DOHH2 (cell line): ENCODE measurements around the gene GAS7.

Source experiments
- H3F3A ChIP-seq: fragments of 200-600 bp; sonication (generic), shearing (Covaris generic); 2 replicates; pipeline ENCODE4 v1.6.0; 2016; ENCODE audit warnings: antibody characterized with exemption, mild to moderate bottlenecking; ENCODE audit not compliant: control insufficient read depth, insufficient read depth
- H3K27ac ChIP-seq: fragments of 200-600 bp; sonication (generic); 2 replicates; pipeline ENCODE4 v1.5.1; 2014; ENCODE audit warnings: low read depth, mild to moderate bottlenecking, low read length, moderate library complexity
- H3K27me3 ChIP-seq: fragments of 200-600 bp; sonication (generic); 2 replicates; pipeline ENCODE4 v1.6.1; 2014; ENCODE audit warnings: mild to moderate bottlenecking, low read length, mixed read lengths; ENCODE audit not compliant: control insufficient read depth
- H3K36me3 ChIP-seq: fragments of 200-600 bp; sonication (generic); 2 replicates; pipeline ENCODE4 v1.6.1; 2014; ENCODE audit warnings: mild to moderate bottlenecking, low read length, moderate library complexity, mixed read lengths; ENCODE audit not compliant: control insufficient read depth
- H3K4me1 ChIP-seq: fragments of 200-600 bp; sonication (generic); 2 replicates; pipeline ENCODE4 v1.6.1; 2014; ENCODE audit warnings: mild to moderate bottlenecking, low read length, mixed read lengths; ENCODE audit not compliant: control insufficient read depth
- H3K4me2 ChIP-seq: fragments of 200-600 bp; sonication (generic); 2 replicates; pipeline ENCODE4 v1.6.0; 2014; ENCODE audit warnings: mild to moderate bottlenecking, low read length, moderate library complexity
- H3K4me3 ChIP-seq: fragments of 200-600 bp; sonication (generic); 2 replicates; pipeline ENCODE4 v1.5.1; 2014; ENCODE audit warnings: mild to moderate bottlenecking, low read length, mixed read lengths
- H3K79me2 ChIP-seq: fragments of 200-600 bp; sonication (generic); 2 replicates; pipeline ENCODE4 v1.6.1; 2014; ENCODE audit warnings: mild to moderate bottlenecking, low read length, mixed read lengths; ENCODE audit not compliant: control insufficient read depth
- H3K9me2 ChIP-seq: fragments of 200-600 bp; sonication (generic); replicated peaks from 2 replicates; pipeline ENCODE4 v1.6.1; 2014; ENCODE audit warnings: mild to moderate bottlenecking, low read length, mixed read lengths; ENCODE audit not compliant: control insufficient read depth
- H3K9me3 ChIP-seq: fragments of 200-600 bp; sonication (generic); 2 replicates; pipeline ENCODE4 v1.6.1; 2014; ENCODE audit warnings: antibody characterized with exemption, low read length, mixed read lengths; ENCODE audit not compliant: control insufficient read depth, insufficient read depth
- H4K20me1 ChIP-seq: fragments of 200-600 bp; sonication (generic); 2 replicates; pipeline ENCODE4 v1.6.0; 2014; ENCODE audit warnings: low read depth, mild to moderate bottlenecking, antibody characterized with exemption, low read length, moderate library complexity; ENCODE audit not compliant: control insufficient read depth, insufficient read depth
- CTCF ChIP-seq: fragments of 200-600 bp; sonication (generic); IDR thresholded peaks from one replicate; pipeline ENCODE4 v1.5.1; 2014; ENCODE audit warnings: antibody characterized with exemption, mild to moderate bottlenecking, low read depth, low read length; ENCODE audit not compliant: poor library complexity, severe bottlenecking
- EZH2phosphoT487 ChIP-seq: fragments of 200-600 bp; sonication (generic); IDR thresholded peaks from 2 replicates; pipeline ENCODE4 v1.6.1; 2017; ENCODE audit warnings: borderline replicate concordance, mild to moderate bottlenecking, antibody characterized with exemption, low read length, moderate library complexity, mixed read lengths

Gene GAS7

DNA sequence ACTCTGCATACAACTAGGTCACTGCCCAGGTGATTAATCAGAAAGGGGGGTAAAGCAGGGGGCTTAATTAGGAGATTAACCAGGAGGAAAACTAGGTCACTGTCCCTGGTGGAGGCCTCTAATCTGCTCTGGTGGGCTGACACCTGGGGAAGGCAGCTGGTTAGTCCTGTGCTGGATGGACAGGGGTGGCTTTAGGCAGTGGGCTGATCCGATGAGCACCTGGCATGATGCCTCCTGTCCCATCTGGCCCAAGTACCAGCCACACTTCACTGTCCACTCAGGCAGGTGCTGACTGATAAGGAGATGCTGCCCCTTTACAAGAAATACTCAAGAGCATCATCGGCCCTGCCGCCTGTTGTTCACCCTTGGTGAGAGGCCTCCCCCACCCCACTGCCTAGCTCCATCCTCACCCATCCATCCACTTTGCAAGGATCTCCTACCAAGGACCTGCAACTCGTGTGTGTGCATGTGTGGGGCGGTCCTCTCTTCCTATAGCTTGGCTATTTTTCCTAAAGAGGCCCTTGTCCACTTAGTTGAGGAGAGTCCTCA is 279.5 kb downstream of the GAS7 start:
- Histone ChIP-seq H3K27ac (no peak overlapping the region), H3K4me2 (no peak overlapping the region), H3K79me2 (no peaks in the 10 kb centered on the region), H4K20me1 (no peaks in the 10 kb centered on the region), H3K27me3 (no peaks in the 10 kb centered on the region), H3K4me3 (no peak overlapping the region), H3K4me1 (no peaks in the 10 kb centered on the region), H3K9me3 (no peaks in the 10 kb centered on the region), H3K36me3 (no peaks in the 10 kb centered on the region), H3K9me2 (no peaks in the 10 kb centered on the region), H3F3A (no peaks in the 10 kb centered on the region)
- TF ChIP-seq CTCF (no peak), EZH2phosphoT487 (no peak)

DNA sequence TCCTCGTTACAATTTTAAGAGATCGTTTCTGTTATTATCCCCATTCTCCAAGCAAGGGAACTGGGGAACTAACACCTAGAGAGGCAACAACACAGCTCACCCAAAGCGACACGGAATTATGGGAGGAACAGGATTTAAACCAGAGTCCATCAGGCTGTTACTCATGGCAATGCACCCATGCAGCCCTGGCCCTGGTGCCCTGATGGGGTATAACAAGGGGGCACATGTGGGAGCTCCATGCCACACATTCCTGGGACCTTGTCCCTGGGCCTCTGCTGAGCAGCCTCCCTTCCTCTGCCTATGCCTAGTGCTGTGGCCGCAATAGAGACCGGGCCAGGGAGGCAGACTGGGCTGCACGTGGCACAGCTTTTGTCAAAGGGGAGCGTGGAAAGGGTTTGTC is 280.1 kb downstream of the GAS7 start:
- no peaks in the 10 kb centered on the region for H3K27me3 ChIP-seq
- H3K36me3 ChIP-seq = no peaks in the 10 kb centered on the region
- H3K4me1 ChIP-seq = no peaks in the 10 kb centered on the region
- no peaks in the 10 kb centered on the region for H3K9me2 ChIP-seq
- H3K9me3 ChIP-seq = no peaks in the 10 kb centered on the region
- TF ChIP-seq EZH2phosphoT487 (no peak), CTCF (no peak)
- H4K20me1 ChIP-seq = no peaks in the 10 kb centered on the region
- H3K4me3 ChIP-seq = no peak overlapping the region
- no peaks in the 10 kb centered on the region for H3F3A ChIP-seq
- no peaks in the 10 kb centered on the region for H3K79me2 ChIP-seq
- H3K27ac ChIP-seq = no peak overlapping the region
- no peak overlapping the region for H3K4me2 ChIP-seq

DNA sequence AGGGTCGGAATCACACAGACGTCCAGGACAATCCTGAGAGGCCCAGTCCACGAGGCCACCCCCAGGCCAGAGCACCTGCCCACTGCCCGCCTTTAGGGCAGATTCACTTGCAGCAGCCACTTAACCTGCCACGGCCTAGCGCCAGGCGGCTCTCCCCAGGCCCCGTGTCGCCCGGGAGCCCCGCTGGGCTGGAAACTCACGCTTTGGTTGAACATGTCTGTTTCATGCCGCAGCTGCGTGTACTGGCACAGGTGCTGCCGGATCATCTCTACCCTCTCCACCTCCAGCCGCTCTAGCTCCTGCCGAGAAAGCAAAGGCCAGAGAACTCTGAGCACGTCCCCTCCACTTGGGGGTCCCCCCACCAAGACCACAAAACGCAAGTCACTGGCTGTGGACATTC is 280.6 kb downstream of the GAS7 start:
- H4K20me1 ChIP-seq = no peaks in the 10 kb centered on the region
- no peak for TF ChIP-seq CTCF
- TF ChIP-seq EZH2phosphoT487 = no peak

More for the DNA sequence above, 280.6 kb downstream of the GAS7 start:
- H3F3A ChIP-seq = no peaks in the 10 kb centered on the region
- no peaks in the 10 kb centered on the region for H3K9me2 ChIP-seq
- H3K4me2 ChIP-seq = no peak overlapping the region
- no peaks in the 10 kb centered on the region for H3K27me3 ChIP-seq
- no peaks in the 10 kb centered on the region for H3K79me2 ChIP-seq
- H3K36me3 ChIP-seq = no peaks in the 10 kb centered on the region
- no peak overlapping the region for H3K4me3 ChIP-seq
- H3K27ac ChIP-seq = no peak overlapping the region
- no peaks in the 10 kb centered on the region for H3K4me1 ChIP-seq
- H3K9me3 ChIP-seq = no peaks in the 10 kb centered on the region
